ENCODE data around the gene PMVK.

PMVK gene

DNA sequence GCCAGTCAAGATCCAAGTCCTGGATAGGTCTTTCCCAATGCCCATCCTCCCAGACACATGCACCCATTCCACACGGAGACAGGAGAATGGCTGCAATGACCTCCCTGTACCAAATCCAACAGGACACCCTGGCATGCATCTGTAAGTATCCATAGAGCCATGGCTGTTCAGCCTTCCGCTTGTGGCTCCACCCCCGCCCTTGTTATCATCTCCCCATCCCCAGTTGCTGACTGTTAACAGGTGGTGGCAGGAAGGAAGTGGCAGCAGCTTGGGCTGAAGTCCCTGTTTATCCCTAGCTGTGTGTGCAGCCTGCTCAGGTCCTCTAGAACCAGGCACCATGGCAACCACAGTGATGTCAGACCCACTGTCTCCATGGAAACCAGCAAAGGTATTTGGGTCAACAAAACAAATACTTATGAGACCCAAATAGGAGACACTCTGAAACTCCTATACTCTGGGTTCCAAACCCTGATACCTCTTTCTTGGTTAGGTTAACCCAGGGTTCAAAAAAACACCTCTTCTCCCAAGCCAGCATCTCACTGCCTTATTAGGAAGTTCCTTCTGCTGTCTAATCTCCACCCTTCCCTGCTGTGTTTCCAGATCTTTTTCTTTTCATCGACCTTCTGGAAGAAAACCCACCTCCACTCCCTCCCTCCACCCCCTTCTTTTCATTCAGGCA is 18.7 kb upstream of the PMVK start:
- Histone ChIP-seq H3K4me2 (ENCODE audit: insufficient read depth, low read length) (peak overlapping the region; percentile 88), H3K27me3 (ENCODE audit: insufficient read depth, low read length, poor library complexity) (no peaks in the 10 kb centered on the region), H3K4me1 (ENCODE audit: insufficient read depth, low read length) (peaks cover 59% of the 10 kb centered on the region), H3K79me2 (ENCODE audit: insufficient read depth, low read length) (peaks cover 33% of the 10 kb centered on the region), H3K9ac (ENCODE audit: low read depth, low read length) (peak overlapping the region; percentile 64), H4K20me1 (ENCODE audit: insufficient read depth, low read length) (peaks cover 19% of the 10 kb centered on the region), H3K27ac (ENCODE audit: low read length) (peak overlapping the region; percentile 88), H3K9me3 (ENCODE audit: insufficient read depth, low read length, severe bottlenecking) (no peaks in the 10 kb centered on the region), H2AFZ (ENCODE audit: low read depth, low read length) (peak overlapping the region; percentile 82), H3K36me3 (ENCODE audit: insufficient read depth, low read length) (peaks cover 28% of the 10 kb centered on the region), H3K4me3 (ENCODE audit: low read depth in 1 of 2, low read length in 2 of 2) (peak overlapping the region; percentile 52 to 82)
- TF ChIP-seq, protein P1, sequence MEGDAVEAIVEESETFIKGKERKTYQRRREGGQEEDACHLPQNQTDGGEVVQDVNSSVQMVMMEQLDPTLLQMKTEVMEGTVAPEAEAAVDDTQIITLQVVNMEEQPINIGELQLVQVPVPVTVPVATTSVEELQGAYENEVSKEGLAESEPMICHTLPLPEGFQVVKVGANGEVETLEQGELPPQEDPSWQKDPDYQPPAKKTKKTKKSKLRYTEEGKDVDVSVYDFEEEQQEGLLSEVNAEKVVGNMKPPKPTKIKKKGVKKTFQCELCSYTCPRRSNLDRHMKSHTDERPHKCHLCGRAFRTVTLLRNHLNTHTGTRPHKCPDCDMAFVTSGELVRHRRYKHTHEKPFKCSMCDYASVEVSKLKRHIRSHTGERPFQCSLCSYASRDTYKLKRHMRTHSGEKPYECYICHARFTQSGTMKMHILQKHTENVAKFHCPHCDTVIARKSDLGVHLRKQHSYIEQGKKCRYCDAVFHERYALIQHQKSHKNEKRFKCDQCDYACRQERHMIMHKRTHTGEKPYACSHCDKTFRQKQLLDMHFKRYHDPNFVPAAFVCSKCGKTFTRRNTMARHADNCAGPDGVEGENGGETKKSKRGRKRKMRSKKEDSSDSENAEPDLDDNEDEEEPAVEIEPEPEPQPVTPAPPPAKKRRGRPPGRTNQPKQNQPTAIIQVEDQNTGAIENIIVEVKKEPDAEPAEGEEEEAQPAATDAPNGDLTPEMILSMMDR (IDR thresholded peaks at IDR 0.05; ENCODE audit: borderline replicate concordance, extremely low read depth, low read length, poor library complexity, severe bottlenecking) = no peak
- no peak for TF ChIP-seq EZH2 (IDR thresholded peaks at IDR 0.05; ENCODE audit: borderline replicate concordance, low read depth, low read length, severe bottlenecking)
- DNase-seq = peak; percentile 89
- peak; percentile 90 for ATAC-seq (ENCODE audit: insufficient read depth, low read depth)

DNA sequence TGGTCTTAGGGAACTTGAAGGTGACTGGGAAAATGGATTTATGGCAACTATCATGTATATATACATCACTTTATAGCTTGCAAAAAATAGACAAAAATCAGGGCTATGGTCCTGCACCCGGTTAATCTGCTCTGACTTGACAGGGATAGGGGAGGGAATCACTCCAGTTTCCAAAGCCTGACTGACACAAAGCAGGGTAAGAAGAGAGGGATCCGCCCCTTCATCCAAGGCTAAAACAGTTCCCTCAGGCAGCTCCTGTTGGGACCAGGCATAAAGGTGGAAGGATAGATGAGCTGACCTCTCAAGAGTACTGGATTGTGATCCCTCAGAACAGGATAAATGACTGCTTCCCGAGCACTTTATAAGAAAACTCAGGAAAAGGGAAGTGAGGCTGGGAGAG is 18.0 kb upstream of the PMVK start:
- TF ChIP-seq, protein P1 (IDR thresholded peaks at IDR 0.05; ENCODE audit: borderline replicate concordance, extremely low read depth, low read length, poor library complexity, severe bottlenecking) = no peak
- TF ChIP-seq EZH2 (IDR thresholded peaks at IDR 0.05; ENCODE audit: borderline replicate concordance, low read depth, low read length, severe bottlenecking) = no peak
- Histone ChIP-seq H4K20me1 (ENCODE audit: insufficient read depth, low read length) (peaks cover 16% of the 10 kb centered on the region), H3K27ac (ENCODE audit: low read length) (peak overlapping the region; percentile 88), H3K9me3 (ENCODE audit: insufficient read depth, low read length, severe bottlenecking) (no peaks in the 10 kb centered on the region), H3K79me2 (ENCODE audit: insufficient read depth, low read length) (peaks cover 29% of the 10 kb centered on the region), H3K4me3 (ENCODE audit: low read depth in 1 of 2, low read length in 2 of 2) (peak overlapping the region in 1 of 2 experiments; percentile 82; a peak in 2 of 4 replicates), H3K4me1 (ENCODE audit: insufficient read depth, low read length) (peaks cover 54% of the 10 kb centered on the region), H3K9ac (ENCODE audit: low read depth, low read length) (peak overlapping the region; percentile 64), H3K27me3 (ENCODE audit: insufficient read depth, low read length, poor library complexity) (no peaks in the 10 kb centered on the region), H2AFZ (ENCODE audit: low read depth, low read length) (no peak overlapping the region), H3K4me2 (ENCODE audit: insufficient read depth, low read length) (peak overlapping the region; percentile 88), H3K36me3 (ENCODE audit: insufficient read depth, low read length) (peaks cover 26% of the 10 kb centered on the region)
- DNase-seq = no peak
- ATAC-seq (ENCODE audit: insufficient read depth, low read depth) = no peak

DNA sequence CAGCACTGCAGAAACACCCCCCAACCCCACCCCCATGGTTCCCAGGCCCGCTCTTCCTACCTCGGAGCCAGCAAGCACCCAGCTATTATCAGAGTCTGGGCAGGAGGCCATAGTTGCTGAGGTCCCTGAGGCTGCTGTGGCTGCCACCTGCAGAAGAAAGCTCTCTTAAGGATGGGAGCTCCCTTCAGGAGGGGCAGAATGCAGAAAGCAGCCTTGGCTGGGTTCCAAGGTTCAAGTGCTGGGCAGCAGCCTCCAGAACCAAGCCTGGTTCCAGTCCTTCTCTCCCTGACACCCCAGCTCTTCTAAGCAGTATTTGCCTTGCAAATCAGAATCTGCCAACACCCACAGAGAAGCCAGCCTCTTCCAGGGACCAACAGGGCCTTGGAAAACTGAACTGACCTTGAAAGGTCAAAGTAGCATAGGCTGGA is 17.1 kb upstream of the PMVK start:
- ATAC-seq (ENCODE audit: insufficient read depth, low read depth) (no peak), DNase-seq (no peak)
- peaks cover 28% of the 10 kb centered on the region for H3K79me2 ChIP-seq (ENCODE audit: insufficient read depth, low read length)
- H3K4me3 ChIP-seq (ENCODE audit: low read depth in 1 of 2, low read length in 2 of 2) = no peak overlapping the region; a peak in 1 of 4 replicates
- peak overlapping the region; percentile 39; the same call in 1 of the 2 replicates for H3K27ac ChIP-seq (ENCODE audit: low read length)
- no peak overlapping the region for H2AFZ ChIP-seq (ENCODE audit: low read depth, low read length)
- no peaks in the 10 kb centered on the region for H3K9me3 ChIP-seq (ENCODE audit: insufficient read depth, low read length, severe bottlenecking)
- H3K4me2 ChIP-seq (ENCODE audit: insufficient read depth, low read length) = peak overlapping the region; percentile 88
- H3K36me3 ChIP-seq (ENCODE audit: insufficient read depth, low read length) = peaks cover 19% of the 10 kb centered on the region
- H3K9ac ChIP-seq (ENCODE audit: low read depth, low read length) = no peak overlapping the region
- H4K20me1 ChIP-seq (ENCODE audit: insufficient read depth, low read length) = peaks cover 7% of the 10 kb centered on the region; the same call in 1 of the 2 replicates
- H3K27me3 ChIP-seq (ENCODE audit: insufficient read depth, low read length, poor library complexity) = no peaks in the 10 kb centered on the region
- H3K4me1 ChIP-seq (ENCODE audit: insufficient read depth, low read length) = peaks cover 49% of the 10 kb centered on the region
- TF ChIP-seq, protein P1 (IDR thresholded peaks at IDR 0.05; ENCODE audit: borderline replicate concordance, extremely low read depth, low read length, poor library complexity, severe bottlenecking) = no peak
- no peak for TF ChIP-seq EZH2 (IDR thresholded peaks at IDR 0.05; ENCODE audit: borderline replicate concordance, low read depth, low read length, severe bottlenecking)
